Endothelial cell of umbilical vein (primary cell): Measurements from ENCODE around the gene FUT8. TPM values are rescaled to one million over a fixed set of nuclear protein-coding genes. Genes with fewer than 3 reads are reported as not detected.

Experiments
- BruUV-seq: library from RNA; stranded (reverse); fragments of 400-500 nt; replicated peaks from 2 replicates; lab custom pipeline; 2021; lab: Mats Ljungman, UMichigan
- CTCF ChIA-PET: fragments of 300-600, 350-600 bp; sonication (Branson Sonifier 250); formaldehyde crosslinking; loops from one replicate; lab custom pipeline; 2021; ENCODE audit warnings: antibody characterized with exemption, inconsistent platforms; lab: Charles Lee
- POLR2A ChIA-PET: fragments of 300-600, 350-600 bp; sonication (Branson Sonifier 250); formaldehyde crosslinking; loops from one replicate; lab custom pipeline; 2021; ENCODE audit warnings: antibody characterized with exemption, inconsistent platforms; lab: Charles Lee
- DNase-seq: peaks from one replicate; pipeline ENCODE4 v3.0.0-alpha.2; 2011; ENCODE audit warnings: low read depth, low spot score
- FAIRE-seq: peaks from 2 replicates; lab custom pipeline; 2011; peaks lifted over from hg19 to GRCh38; lab: Jason Lieb, UNC
- H2AFZ ChIP-seq: 2 replicates; pipeline ENCODE4 v1.6.0; 2012; ENCODE audit warnings: low read depth, low read length, control low read depth, inconsistent platforms
- H3K27ac ChIP-seq: 2 replicates; pipeline ENCODE4 v1.5.1; 2011; ENCODE audit warnings: low read depth, mild to moderate bottlenecking, control low read depth, low read length, moderate library complexity; ENCODE audit not compliant: insufficient read depth
- H3K27me3 ChIP-seq, 2 experiments: 2 replicates each; pipeline versions ENCODE4 v1.6.0 to v1.6.1; 2011; ENCODE audit warnings: low read length in 2 of 2, mixed read lengths in 1 of 2; ENCODE audit not compliant: control insufficient read depth in 2 of 2, insufficient read depth in 2 of 2
- H3K36me3 ChIP-seq, 2 experiments: 2 replicates in 1 of 2; 3 replicates in 1 of 2; pipeline ENCODE4 v1.5.1; 2011; ENCODE audit warnings: low read length in 2 of 2, mild to moderate bottlenecking in 1 of 2, moderate library complexity in 1 of 2; ENCODE audit not compliant: control insufficient read depth in 2 of 2, insufficient read depth in 2 of 2; ENCODE audit errors: extremely low read depth in 1 of 2
- H3K4me1 ChIP-seq: 3 replicates; pipeline ENCODE4 v1.5.1; 2011; ENCODE audit warnings: mild to moderate bottlenecking, low read length; ENCODE audit not compliant: control insufficient read depth, insufficient read depth; ENCODE audit errors: extremely low read depth
- H3K4me2 ChIP-seq: 2 replicates; pipeline ENCODE4 v1.6.1; 2011; ENCODE audit warnings: low read length, control low read depth, mixed read lengths; ENCODE audit not compliant: insufficient read depth
- H3K4me3 ChIP-seq, 3 experiments: fragments of 200-600 bp in 1 of 3; sonication (generic), shearing (Covaris generic) in 1 of 3; replicated peaks in 1 of 3; 2 replicates each; pipeline ENCODE4 v1.5.1; 2011 to 2016; ENCODE audit warnings: control low read depth in 3 of 3, low read length in 3 of 3, mild to moderate bottlenecking in 2 of 3, inconsistent platforms in 1 of 3, low read depth in 1 of 3, moderate library complexity in 1 of 3; ENCODE audit not compliant: insufficient read depth in 1 of 3
- H3K79me2 ChIP-seq: 2 replicates; pipeline ENCODE4 v1.6.0; 2012; ENCODE audit warnings: low read length, inconsistent platforms; ENCODE audit not compliant: control insufficient read depth, insufficient read depth
- H3K9ac ChIP-seq: replicated peaks from 2 replicates; pipeline ENCODE3; 2011; ENCODE audit warnings: low read length, control low read depth; ENCODE audit not compliant: insufficient read depth; ENCODE audit errors: extremely low read depth
- H3K9me1 ChIP-seq: replicated peaks from 3 replicates; pipeline ENCODE4 v1.6.0; 2011; ENCODE audit warnings: mild to moderate bottlenecking, low read length; ENCODE audit not compliant: control insufficient read depth, insufficient read depth; ENCODE audit errors: extremely low read depth
- H3K9me3 ChIP-seq: replicated peaks from 2 replicates; pipeline ENCODE4 v1.5.1; 2012; ENCODE audit warnings: low read length, inconsistent platforms; ENCODE audit not compliant: control insufficient read depth, insufficient read depth
- H4K20me1 ChIP-seq: replicated peaks from 2 replicates; pipeline ENCODE3; 2011; ENCODE audit warnings: mild to moderate bottlenecking, low read length; ENCODE audit not compliant: control insufficient read depth, insufficient read depth; ENCODE audit errors: extremely low read depth
- EZH2 ChIP-seq: IDR thresholded peaks from 2 replicates; pipeline ENCODE4 v1.6.1; 2012; ENCODE audit warnings: borderline replicate concordance, low read depth, mild to moderate bottlenecking, moderate library complexity, low read length, inconsistent platforms; ENCODE audit not compliant: severe bottlenecking
- FOS ChIP-seq: IDR thresholded peaks from 2 replicates; pipeline ENCODE4 v1.6.1; 2011; ENCODE audit warnings: mild to moderate bottlenecking, low read length, moderate library complexity, borderline replicate concordance; ENCODE audit not compliant: insufficient read depth
- GATA2 ChIP-seq: IDR thresholded peaks from 2 replicates; pipeline ENCODE4 v1.7.0; 2011; ENCODE audit warnings: low read depth, mild to moderate bottlenecking, moderate library complexity, mixed read lengths, low read length; ENCODE audit not compliant: insufficient read length, insufficient read depth
- JUN ChIP-seq: IDR thresholded peaks from 2 replicates; pipeline ENCODE4 v1.6.1; 2011; ENCODE audit warnings: borderline replicate concordance, low read depth; ENCODE audit not compliant: insufficient read length, insufficient read depth
- MYC ChIP-seq: IDR thresholded peaks from one replicate; pipeline ENCODE4 v1.6.1; 2011; ENCODE audit warnings: mild to moderate bottlenecking, low read depth, low read length
- POLR2A ChIP-seq: IDR thresholded peaks from 2 replicates; pipeline ENCODE4 v1.6.1; 2012; ENCODE audit warnings: low read depth, mild to moderate bottlenecking, control low read depth, low read length
- POLR2AphosphoS5 ChIP-seq: IDR thresholded peaks from 2 replicates; pipeline ENCODE4 v1.6.1; 2012; ENCODE audit warnings: low read depth, mild to moderate bottlenecking, control low read depth, low read length, moderate library complexity; ENCODE audit not compliant: insufficient read depth
- dilution Hi-C: fragments of 300-500 bp; cut with MboI; formaldehyde crosslinking; loops from one replicate; pipeline ENCODE4 v1.15.0; 2019; ENCODE audit warnings: low sequenced_read_pairs; ENCODE audit not compliant: extremely low pct_ligation_motif_present
- intact Hi-C: fragments of 100-400 bp; cut with micrococcal nuclease; formaldehyde crosslinking; loops from one replicate; pipeline ENCODE4 v1.10.0; 2022
- polyA plus RNA-seq, 4 experiments: library from polyadenylated mRNA; depleted of rRNA in 3 of 4; stranded (reverse) in 3 of 4; unstranded in 1 of 4; fragments of >200 nt; gene quantifications; 2 replicates each; pipeline versions ENCODE4 v1.2.1 to v1.2.3, GENCODE V29; 2011 to 2012; ENCODE audit warnings: missing spikeins in 1 of 4
- total RNA-seq: library from RNA; stranded (reverse); gene quantifications from 2 replicates; pipeline ENCODE4 v1.2.3, GENCODE V29; 2021
- TF ChIP-seq, protein P1 (sequence below): IDR thresholded peaks from 2 replicates; pipeline ENCODE4 v1.6.1; 2011; ENCODE audit not compliant: insufficient read depth, insufficient read length
- TF ChIP-seq, protein P2 (sequence below), 2 donors: IDR thresholded peaks; 1 replicate in 1 of 2; 2 replicates in 1 of 2; pipeline ENCODE4 v1.5.1; 2011; ENCODE audit warnings: low read length in 2 of 2, mild to moderate bottlenecking in 2 of 2, moderate library complexity in 2 of 2, control low read depth in 1 of 2, inconsistent platforms in 1 of 2, low read depth in 1 of 2; ENCODE audit not compliant: insufficient read depth in 1 of 2; ENCODE audit errors: extremely low read depth in 1 of 2

The FUT8 gene
- total and polyA plus RNA-seq, 2 donors (not counting 3 experiments of a cell fraction or from before 2014, with no cell fraction given), result 16.7 to 38.8 TPM

DNA sequence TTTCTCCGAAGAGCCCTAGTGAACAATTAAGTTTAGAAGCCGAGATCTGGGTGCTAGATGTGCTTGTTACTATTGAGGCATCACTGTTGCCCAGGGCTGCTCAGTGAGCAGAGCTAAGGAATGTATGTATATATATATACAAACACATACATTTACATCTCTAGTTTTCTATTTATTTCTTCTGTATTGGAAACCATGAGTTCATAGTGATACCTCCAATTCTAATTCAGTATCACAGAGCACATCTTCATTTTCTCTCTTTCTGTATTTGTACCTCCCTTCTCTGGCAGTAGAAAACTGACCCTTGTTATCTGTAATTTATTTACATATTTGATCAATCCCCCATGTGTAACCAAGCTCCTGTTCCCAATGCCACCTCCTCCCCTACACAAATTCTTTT, 40.7 kb upstream of the FUT8 start:
- FAIRE-seq (no peak), DNase-seq (no peak)
- dilution Hi-C loops (no loop called here), intact Hi-C loops (no loop called here)
- no peak overlapping the region for H3K27ac ChIP-seq
- TF ChIP-seq, protein P1, sequence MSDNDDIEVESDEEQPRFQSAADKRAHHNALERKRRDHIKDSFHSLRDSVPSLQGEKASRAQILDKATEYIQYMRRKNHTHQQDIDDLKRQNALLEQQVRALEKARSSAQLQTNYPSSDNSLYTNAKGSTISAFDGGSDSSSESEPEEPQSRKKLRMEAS, result no peak
- TF ChIP-seq FOS (no peak), GATA2 (no peak), POLR2A (no peak), POLR2AphosphoS5 (no peak), EZH2 (no peak), JUN (no peak), MYC (no peak)
- TF ChIP-seq, protein P2, sequence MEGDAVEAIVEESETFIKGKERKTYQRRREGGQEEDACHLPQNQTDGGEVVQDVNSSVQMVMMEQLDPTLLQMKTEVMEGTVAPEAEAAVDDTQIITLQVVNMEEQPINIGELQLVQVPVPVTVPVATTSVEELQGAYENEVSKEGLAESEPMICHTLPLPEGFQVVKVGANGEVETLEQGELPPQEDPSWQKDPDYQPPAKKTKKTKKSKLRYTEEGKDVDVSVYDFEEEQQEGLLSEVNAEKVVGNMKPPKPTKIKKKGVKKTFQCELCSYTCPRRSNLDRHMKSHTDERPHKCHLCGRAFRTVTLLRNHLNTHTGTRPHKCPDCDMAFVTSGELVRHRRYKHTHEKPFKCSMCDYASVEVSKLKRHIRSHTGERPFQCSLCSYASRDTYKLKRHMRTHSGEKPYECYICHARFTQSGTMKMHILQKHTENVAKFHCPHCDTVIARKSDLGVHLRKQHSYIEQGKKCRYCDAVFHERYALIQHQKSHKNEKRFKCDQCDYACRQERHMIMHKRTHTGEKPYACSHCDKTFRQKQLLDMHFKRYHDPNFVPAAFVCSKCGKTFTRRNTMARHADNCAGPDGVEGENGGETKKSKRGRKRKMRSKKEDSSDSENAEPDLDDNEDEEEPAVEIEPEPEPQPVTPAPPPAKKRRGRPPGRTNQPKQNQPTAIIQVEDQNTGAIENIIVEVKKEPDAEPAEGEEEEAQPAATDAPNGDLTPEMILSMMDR (IDR thresholded peaks at IDR 0.05; ENCODE audit: extremely low read depth in 1 of 2, insufficient read depth in 1 of 2, low read depth in 1 of 2, low read length in 2 of 2), result no peak
- H2AFZ ChIP-seq, result no peak overlapping the region
- ChIA-PET POLR2A (no interaction called here), CTCF (no interaction called here)
- H3K27me3 ChIP-seq, result no peaks in the 10 kb centered on the region
- no peak overlapping the region for H3K9ac ChIP-seq
- no peak overlapping the region for H3K4me3 ChIP-seq
- no peaks in the 10 kb centered on the region for H3K9me3 ChIP-seq
- no peaks in the 10 kb centered on the region for H3K9me1 ChIP-seq
- no peaks in the 10 kb centered on the region for H4K20me1 ChIP-seq
- no peaks in the 10 kb centered on the region for H3K36me3 ChIP-seq
- no peaks in the 10 kb centered on the region for H3K79me2 ChIP-seq
- H3K4me1 ChIP-seq, result no peaks in the 10 kb centered on the region
- H3K4me2 ChIP-seq, result no peak overlapping the region
- BruUV-seq, result no TSS peak
